Endodermal cell (in vitro differentiated cells): ENCODE measurements around the gene SLC38A5. TPM values are rescaled to one million over a fixed set of nuclear protein-coding genes. Genes with fewer than 3 reads are reported as not detected.

ENCODE experiments used
- DNase-seq: peaks from one replicate; pipeline ENCODE4 v3.0.0-alpha.2; 2017
- H3K27ac ChIP-seq: 2 replicates; pipeline ENCODE4 v1.5.1; 2013; ENCODE audit warnings: mild to moderate bottlenecking, low read depth, low read length, moderate library complexity
- H3K27me3 ChIP-seq: 2 replicates; pipeline ENCODE4 v1.6.1; 2013; ENCODE audit warnings: mild to moderate bottlenecking, low read length, moderate library complexity; ENCODE audit not compliant: insufficient read depth, control insufficient read depth, poor library complexity, severe bottlenecking
- H3K36me3 ChIP-seq: 2 replicates; pipeline ENCODE4 v1.7.0; 2013; ENCODE audit warnings: mild to moderate bottlenecking, low read length, moderate library complexity; ENCODE audit not compliant: control insufficient read depth, insufficient read depth
- H3K4me1 ChIP-seq: one replicate; pipeline ENCODE4 v1.7.0; 2013; ENCODE audit warnings: low read length; ENCODE audit not compliant: control insufficient read depth, insufficient read depth
- H3K4me3 ChIP-seq: 2 replicates; pipeline ENCODE4 v1.5.1; 2013; ENCODE audit warnings: mild to moderate bottlenecking, low read length, moderate library complexity
- H3K9ac ChIP-seq: 2 replicates; pipeline ENCODE4 v1.6.1; 2013; ENCODE audit warnings: mild to moderate bottlenecking, low read length, moderate library complexity; ENCODE audit not compliant: poor library complexity, severe bottlenecking; ENCODE audit errors: extremely low read depth
- H3K9me3 ChIP-seq: 2 replicates; pipeline ENCODE4 v1.6.1; 2013; ENCODE audit warnings: mild to moderate bottlenecking, low read length, moderate library complexity; ENCODE audit not compliant: control insufficient read depth
- H3K27ac Mint-ChIP-seq: 2 replicates; pipeline ENCODE4 v1.8.0; 2020; ENCODE audit warnings: mixed read lengths
- H3K27me3 Mint-ChIP-seq: 2 replicates; pipeline ENCODE4 v1.8.0; 2021; ENCODE audit warnings: mild to moderate bottlenecking, mixed read lengths; ENCODE audit not compliant: insufficient read depth
- H3K36me3 Mint-ChIP-seq: 2 replicates; pipeline ENCODE4 v1.8.0; 2020; ENCODE audit warnings: low read depth, mixed read lengths
- H3K4me1 Mint-ChIP-seq: 2 replicates; pipeline ENCODE4 v1.8.0; 2020; ENCODE audit warnings: mixed read lengths
- H3K4me3 Mint-ChIP-seq: 2 replicates; pipeline ENCODE4 v1.8.0; 2020; ENCODE audit warnings: mild to moderate bottlenecking, moderate library complexity, mixed read lengths
- H3K9me3 Mint-ChIP-seq: 2 replicates; pipeline ENCODE4 v1.8.0; 2020; ENCODE audit warnings: mild to moderate bottlenecking, mixed read lengths
- CTCF ChIP-seq: fragments of 200-600 bp; sonication (generic); conservative IDR thresholded peaks from 2 replicates; pipeline ENCODE4 v1.5.0; 2021; ENCODE audit warnings: antibody characterized with exemption, mild to moderate bottlenecking
- WGBS, 2 experiments: methylation state at CpG; one replicate each; pipeline versions ENCODE4 v1.1.5 to v1.1.7; 2013; ENCODE audit warnings: missing lambda C conversion rate in 2 of 2, mixed read lengths in 1 of 2; ENCODE audit not compliant: insufficient coverage in 1 of 2, insufficient read length in 1 of 2; 5-methylcytosine and 5-hydroxymethylcytosine counted together
- total RNA-seq, 2 donors: library from RNA; stranded (reverse); fragmentation: NEBNext Ultra II Directional in 1 of 2; extraction: Animal tissue kit (Norgen Biotek cat#: 25700) in 1 of 2; gene quantifications; 2 replicates in 1 of 2; 3 replicates in 1 of 2; pipeline ENCODE4 v1.2.1, GENCODE V29; 2021

Gene SLC38A5
- total RNA-seq, 2 donors from 2014 or later = 22.4 to 40.7 TPM

GRCh38 chrX:48475774-48476577 is 5.9 kb upstream of the SLC38A5 start, which contains the start of gene FTSJ1:
Gene FTSJ1 (plus strand): TSS chrX:48476199. CDS start chrX:48478048, 1,849 bp downstream.
- peaks cover 80% of the 10 kb centered on the region for H3K9me3 Mint-ChIP-seq
- 0% methylated on average over 24 to 75 of the region's 75 CpGs for WGBS, 2 experiments
- peak within 1 kb of the TSS; percentile 21 for H3K27ac ChIP-seq

GRCh38 chrX:48475296-48475695 is 5.2 kb upstream of the SLC38A5 start:
- H3K9ac ChIP-seq = peak overlapping the region; percentile 77
- DNase-seq = no peak
- Mint-ChIP-seq H3K4me3 (peak overlapping the region; percentile 69), H3K36me3 (peaks cover 18% of the 10 kb centered on the region), H3K4me1 (peaks cover 23% of the 10 kb centered on the region), H3K27me3 (no peaks in the 10 kb centered on the region), H3K9me3 (peaks cover 80% of the 10 kb centered on the region), H3K27ac (peak overlapping the region; percentile 90)
- H3K4me1 ChIP-seq = peaks cover 8% of the 10 kb centered on the region
- H3K27ac ChIP-seq = no peak overlapping the region
- 6% methylated on average over 2 of the region's 5 CpGs; no CpG with 5 or more reads in 1 of the 2 experiments for WGBS, 2 experiments
- H3K36me3 ChIP-seq = peaks cover 10% of the 10 kb centered on the region
- peak overlapping the region; percentile 92 for H3K4me3 ChIP-seq
- no peaks in the 10 kb centered on the region for H3K9me3 ChIP-seq
- no peak for TF ChIP-seq CTCF
- H3K27me3 ChIP-seq = no peaks in the 10 kb centered on the region

More at GRCh38 chrX:48475774-48476577, 5.9 kb upstream of the SLC38A5 start, which contains the start of gene FTSJ1:
- Mint-ChIP-seq H3K27ac (peak within 1 kb of the TSS; percentile 90), H3K4me3 (peak within 1 kb of the TSS; percentile 69), H3K36me3 (peaks cover 23% of the 10 kb centered on the region), H3K27me3 (no peaks in the 10 kb centered on the region), H3K4me1 (peaks cover 23% of the 10 kb centered on the region)
- Histone ChIP-seq H3K36me3 (peaks cover 13% of the 10 kb centered on the region), H3K9ac (peak within 1 kb of the TSS; percentile 77), H3K4me1 (peaks cover 8% of the 10 kb centered on the region), H3K27me3 (no peaks in the 10 kb centered on the region), H3K9me3 (no peaks in the 10 kb centered on the region), H3K4me3 (peak within 1 kb of the TSS; percentile 92)
- DNase-seq = peak; percentile 80
- no peak for TF ChIP-seq CTCF

GRCh38 chrX:48474581-48474980 is 4.5 kb upstream of the SLC38A5 start:
- no peaks in the 10 kb centered on the region for H3K27me3 Mint-ChIP-seq

More at GRCh38 chrX:48474581-48474980, 4.5 kb upstream of the SLC38A5 start:
- Histone ChIP-seq H3K36me3 (peaks cover 6% of the 10 kb centered on the region), H3K4me1 (peaks cover 8% of the 10 kb centered on the region), H3K4me3 (peak overlapping the region; percentile 92), H3K9ac (no peak overlapping the region), H3K27ac (no peak overlapping the region), H3K27me3 (no peaks in the 10 kb centered on the region), H3K9me3 (no peaks in the 10 kb centered on the region)
- no peak for TF ChIP-seq CTCF
- DNase-seq = no peak
- Mint-ChIP-seq H3K27ac (no peak overlapping the region), H3K36me3 (peaks cover 18% of the 10 kb centered on the region), H3K4me1 (peaks cover 26% of the 10 kb centered on the region), H3K9me3 (peaks cover 83% of the 10 kb centered on the region), H3K4me3 (peak overlapping the region; percentile 69)
- 79 to 92% methylated on average over 2 to 6 of the region's 6 CpGs for WGBS, 2 experiments
